Measurements from ENCODE around the gene PPP1R27.

PPP1R27 gene

GRCh38 chr17:81834831-81835267 is at the start of gene PPP1R27:
TSS of gene PPP1R27 (minus strand) at chr17:81835050. CDS start at chr17:81834953, 97 bp downstream.
- DNase-seq, result no peak

GRCh38 chr17:81884520-81884919 is 49.7 kb upstream of the PPP1R27 start:
- no peak for DNase-seq

- no peak for DNase-seq
Measured at GRCh38 chr17:81879121-81879520, 44.3 kb upstream of the PPP1R27 start.

- DNase-seq, result no peak
Measured at GRCh38 chr17:81878294-81878693, 43.4 kb upstream of the PPP1R27 start.

- no peak for DNase-seq
Measured at GRCh38 chr17:81877569-81877968, 42.7 kb upstream of the PPP1R27 start.

GRCh38 chr17:81871387-81872230 is 36.8 kb upstream of the PPP1R27 start:
- peak; percentile 65 for DNase-seq

- no peak for DNase-seq
Measured at GRCh38 chr17:81870981-81871386, 36.1 kb upstream of the PPP1R27 start, which contains the start of gene ARHGDIA. TSS of gene ARHGDIA (minus strand) at chr17:81871337. CDS start at chr17:81869930, 1,407 bp downstream.

GRCh38 chr17:81870131-81870980 is 35.5 kb upstream of the PPP1R27 start:
- no peak for DNase-seq

GRCh38 chr17:81869221-81870130 is 34.6 kb upstream of the PPP1R27 start:
- no peak for DNase-seq

- peak; percentile 41 for DNase-seq
Measured at GRCh38 chr17:81868674-81869220, 33.9 kb upstream of the PPP1R27 start.

GRCh38 chr17:81867991-81868673 is 33.3 kb upstream of the PPP1R27 start:
- DNase-seq, result no peak

GRCh38 chr17:81867170-81867990 is 32.5 kb upstream of the PPP1R27 start:
- no peak for DNase-seq

- no peak for DNase-seq
Measured at GRCh38 chr17:81866440-81867169, 31.8 kb upstream of the PPP1R27 start.

GRCh38 chr17:81865733-81866439 is 31.0 kb upstream of the PPP1R27 start:
- DNase-seq, result no peak

GRCh38 chr17:81865358-81865732 is 30.5 kb upstream of the PPP1R27 start:
- DNase-seq, result no peak

- no peak for DNase-seq
Measured at GRCh38 chr17:81863833-81864768, 29.3 kb upstream of the PPP1R27 start.

- no peak for DNase-seq
Measured at GRCh38 chr17:81863123-81863675, 28.3 kb upstream of the PPP1R27 start.

Data from amniotic stem cell (primary cell).